ENCODE measurements around the gene LPIN1. TPM values are rescaled to one million over a fixed set of nuclear protein-coding genes. Genes with fewer than 3 reads are reported as not detected.

The LPIN1 gene
- total RNA-seq, 4 donors from 2014 or later = 28.7 to 47.0 (median 39.6) TPM

DNA sequence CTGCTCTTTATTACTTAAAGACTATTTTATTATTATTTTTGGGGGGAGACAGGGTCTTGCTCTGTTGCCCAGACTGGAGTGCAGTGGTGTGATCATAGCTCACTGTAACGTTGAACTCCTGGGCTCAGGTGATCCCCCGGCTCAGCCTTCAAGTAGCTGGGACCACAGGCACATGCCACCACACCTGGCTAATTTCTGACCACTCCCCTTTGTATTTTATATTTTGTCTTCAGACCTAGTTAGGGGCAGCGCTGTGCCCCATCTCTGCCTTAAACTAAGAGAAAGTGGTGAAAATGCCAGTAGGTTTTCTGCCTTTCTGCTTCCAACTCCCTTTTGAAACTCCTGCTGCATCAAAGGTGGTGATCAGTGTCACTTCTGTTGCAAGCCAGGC lies 82.5 kb downstream of the LPIN1 start:
- H3K9me3 ChIP-seq = no peaks in the 10 kb centered on the region
- peak overlapping the region; percentile 65 to 91 (median 71) for H3K27ac ChIP-seq
- H3K27me3 ChIP-seq = no peaks in the 10 kb centered on the region
- no peak overlapping the region for H3K4me3 ChIP-seq (replicated peaks in 1 of 3)
- WGBS, 2 donors = 77 to 79% methylated on average over 3 of the region's 3 CpGs
- H3K4me1 ChIP-seq = peaks cover 18 to 20% of the 10 kb centered on the region in 2 donors
- peaks cover 6 to 29% of the 10 kb centered on the region in 2 donors for H3K36me3 ChIP-seq
- DNase-seq = no peak
- TF ChIP-seq POLR2A (IDR thresholded peaks at IDR 0.05) = no peak
- TF ChIP-seq, protein P1, sequence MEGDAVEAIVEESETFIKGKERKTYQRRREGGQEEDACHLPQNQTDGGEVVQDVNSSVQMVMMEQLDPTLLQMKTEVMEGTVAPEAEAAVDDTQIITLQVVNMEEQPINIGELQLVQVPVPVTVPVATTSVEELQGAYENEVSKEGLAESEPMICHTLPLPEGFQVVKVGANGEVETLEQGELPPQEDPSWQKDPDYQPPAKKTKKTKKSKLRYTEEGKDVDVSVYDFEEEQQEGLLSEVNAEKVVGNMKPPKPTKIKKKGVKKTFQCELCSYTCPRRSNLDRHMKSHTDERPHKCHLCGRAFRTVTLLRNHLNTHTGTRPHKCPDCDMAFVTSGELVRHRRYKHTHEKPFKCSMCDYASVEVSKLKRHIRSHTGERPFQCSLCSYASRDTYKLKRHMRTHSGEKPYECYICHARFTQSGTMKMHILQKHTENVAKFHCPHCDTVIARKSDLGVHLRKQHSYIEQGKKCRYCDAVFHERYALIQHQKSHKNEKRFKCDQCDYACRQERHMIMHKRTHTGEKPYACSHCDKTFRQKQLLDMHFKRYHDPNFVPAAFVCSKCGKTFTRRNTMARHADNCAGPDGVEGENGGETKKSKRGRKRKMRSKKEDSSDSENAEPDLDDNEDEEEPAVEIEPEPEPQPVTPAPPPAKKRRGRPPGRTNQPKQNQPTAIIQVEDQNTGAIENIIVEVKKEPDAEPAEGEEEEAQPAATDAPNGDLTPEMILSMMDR (IDR thresholded peaks at IDR 0.05) = no peak
- intact Hi-C loops (cut with DNase I) = no loop called here

DNA sequence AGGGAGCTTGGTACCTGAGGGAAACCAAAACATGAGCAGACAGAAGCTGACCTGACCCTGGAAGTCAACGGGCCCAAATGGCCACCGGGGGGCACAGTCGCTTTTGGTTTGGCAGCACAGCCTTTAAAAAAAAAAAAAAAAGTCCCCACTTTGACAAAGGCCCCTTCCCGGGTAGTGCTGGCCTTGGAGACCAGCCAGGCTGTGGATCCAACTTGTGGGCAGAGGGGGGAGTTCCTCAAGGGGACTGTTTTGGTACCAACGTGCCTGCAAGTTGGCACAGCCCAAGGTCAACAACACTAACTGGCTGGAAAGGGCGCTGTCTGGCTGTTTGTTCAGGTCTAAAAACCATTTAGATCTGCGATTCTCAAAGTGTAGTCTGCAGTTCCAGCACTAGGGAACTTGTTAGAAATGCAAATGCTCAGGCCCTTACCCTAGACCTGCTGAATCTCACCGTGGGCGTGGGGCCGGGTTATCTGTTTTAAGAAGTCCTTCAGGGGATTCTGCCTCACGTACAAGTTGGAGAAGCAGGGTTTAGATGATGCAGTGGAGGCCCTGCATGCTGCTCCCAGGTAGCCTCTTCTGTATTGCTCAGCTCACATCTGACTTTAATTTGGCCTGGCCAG lies 83.0 kb downstream of the LPIN1 start:
- DNase-seq = peak; percentile 81 to 85
- TF ChIP-seq POLR2A (IDR thresholded peaks at IDR 0.05) = no peak
- TF ChIP-seq, protein P1 (IDR thresholded peaks at IDR 0.05) = peak in 4 of 6 experiments; percentile 3 to 55 (median 50)
- no peak overlapping the region for H3K4me3 ChIP-seq (replicated peaks in 1 of 3)
- no peaks in the 10 kb centered on the region for H3K9me3 ChIP-seq
- H3K4me1 ChIP-seq = peaks cover 18 to 20% of the 10 kb centered on the region in 2 donors
- intact Hi-C loops (cut with DNase I) = no loop called here
- H3K27me3 ChIP-seq = no peaks in the 10 kb centered on the region
- peak overlapping the region; percentile 65 to 91 (median 71) for H3K27ac ChIP-seq
- WGBS, 2 donors = 8 to 13% methylated on average over 6 to 11 of the region's 11 CpGs
- H3K36me3 ChIP-seq = peaks cover 6 to 23% of the 10 kb centered on the region in 2 donors

DNA sequence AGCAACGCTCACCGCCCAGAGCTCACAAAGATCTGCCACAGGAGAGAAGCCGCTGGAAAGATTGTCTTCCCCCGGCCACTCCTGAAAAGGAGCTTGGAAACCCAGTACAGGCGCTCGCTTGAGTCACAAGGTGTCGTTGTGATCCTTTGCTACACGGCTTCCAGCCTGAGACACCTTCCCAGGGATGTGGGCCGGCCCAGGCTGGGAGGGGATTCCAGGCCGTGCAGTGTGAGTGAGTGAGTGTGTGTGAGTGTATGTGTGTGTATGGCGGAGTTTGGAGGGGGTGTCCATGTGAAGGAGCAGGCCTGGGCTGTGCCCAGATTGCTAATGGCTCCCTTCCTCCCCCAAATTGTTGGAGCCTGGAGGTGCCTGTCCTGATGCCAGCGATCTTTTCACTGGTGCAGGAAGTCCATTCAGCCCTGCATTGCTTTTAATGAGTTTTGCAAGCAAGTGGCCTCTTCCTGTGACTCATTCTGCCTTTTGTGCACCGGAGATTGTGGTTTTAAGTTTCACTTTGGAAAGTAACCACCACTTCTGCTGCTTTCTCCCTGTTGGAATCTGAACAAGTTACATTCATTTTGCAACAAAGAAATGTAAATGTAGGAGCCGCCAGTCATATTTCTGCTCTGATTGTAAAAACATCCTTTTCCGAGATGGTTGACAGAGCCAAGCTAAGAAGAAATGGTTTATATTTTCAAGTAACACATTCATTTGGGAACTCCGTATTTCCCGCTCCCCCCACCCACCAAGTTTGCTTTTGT lies 83.7 kb downstream of the LPIN1 start:
- H3K27me3 ChIP-seq = no peaks in the 10 kb centered on the region
- DNase-seq = peak; percentile 73 to 83
- peak overlapping the region; percentile 65 to 91 (median 71) for H3K27ac ChIP-seq
- no peak overlapping the region for H3K4me3 ChIP-seq (replicated peaks in 1 of 3)
- intact Hi-C loops (cut with DNase I) = loop anchor here (10.0 kb wide), 1 partner anchor 1175 kb away; no protein-coding TSS in a partner anchor
- peaks cover under 1 to 17% of the 10 kb centered on the region in 2 donors for H3K36me3 ChIP-seq
- H3K9me3 ChIP-seq = no peaks in the 10 kb centered on the region
- TF ChIP-seq, protein P1 (IDR thresholded peaks at IDR 0.05) = peak in 3 of 6 experiments; percentile 28 to 43 (median 35)
- TF ChIP-seq POLR2A (IDR thresholded peaks at IDR 0.05) = no peak
- H3K4me1 ChIP-seq = peaks cover 18 to 20% of the 10 kb centered on the region in 2 donors
- 8 to 18% methylated on average over 11 to 14 of the region's 17 CpGs for WGBS, 2 donors

DNA sequence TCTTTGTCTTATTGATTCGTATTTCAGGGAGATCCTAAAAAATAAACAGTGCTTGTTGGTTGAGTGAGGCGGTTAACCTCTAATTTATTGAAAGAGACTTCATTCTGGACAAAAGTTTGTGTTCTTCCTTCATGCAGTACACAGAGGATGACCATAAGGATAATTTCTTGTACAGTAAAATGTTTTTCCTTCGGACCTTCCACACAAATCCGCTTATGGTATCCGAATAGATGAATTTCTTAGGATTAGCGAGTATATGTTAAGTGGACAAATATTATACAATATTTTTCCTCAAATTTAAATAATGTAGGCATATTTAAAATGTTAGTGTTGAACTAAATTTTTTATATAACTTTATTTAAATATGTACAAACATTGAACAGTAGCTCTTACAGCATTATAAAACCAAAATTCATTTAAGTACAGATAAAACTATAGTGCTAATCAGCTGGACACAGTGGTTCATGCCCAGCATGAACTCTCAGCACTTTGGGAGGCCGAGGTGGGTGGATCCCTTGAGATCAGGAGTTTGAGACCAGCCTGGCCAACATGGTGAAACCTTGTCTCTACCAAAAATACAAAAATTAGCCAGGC lies 84.4 kb downstream of the LPIN1 start:
- Histone ChIP-seq H3K27me3 (no peaks in the 10 kb centered on the region), H3K4me1 (peaks cover 18 to 20% of the 10 kb centered on the region in 2 donors), H3K4me3 (replicated peaks in 1 of 3) (no peak overlapping the region), H3K27ac (peak overlapping the region; percentile 58 to 91 (median 71)), H3K36me3 (peaks cover 0 to 12% of the 10 kb centered on the region in 2 donors), H3K9me3 (no peaks in the 10 kb centered on the region)
- WGBS, 2 donors = 69 to 72% methylated on average over 7 of the region's 7 CpGs
- TF ChIP-seq, protein P1 (IDR thresholded peaks at IDR 0.05) = no peak
- no peak for TF ChIP-seq POLR2A (IDR thresholded peaks at IDR 0.05)
- DNase-seq = no peak
- intact Hi-C loops (cut with DNase I) = loop anchor here (10.0 kb wide), 1 partner anchor 1174 kb away; no protein-coding TSS in a partner anchor
